DMS 273 (cell line): ENCODE measurements around the gene PACS1.
"Not testable (repeated sequence)": the region's sequence is repeated elsewhere in the genome, so short reads cannot be mapped to it uniquely, and the experiment has no call there.

Experiments
- DNase-seq: peaks from one replicate; lab custom pipeline; 2025; ENCODE audit not compliant: unreplicated experiment; lab: John Stamatoyannopoulos, UW

The PACS1 gene

DNA sequence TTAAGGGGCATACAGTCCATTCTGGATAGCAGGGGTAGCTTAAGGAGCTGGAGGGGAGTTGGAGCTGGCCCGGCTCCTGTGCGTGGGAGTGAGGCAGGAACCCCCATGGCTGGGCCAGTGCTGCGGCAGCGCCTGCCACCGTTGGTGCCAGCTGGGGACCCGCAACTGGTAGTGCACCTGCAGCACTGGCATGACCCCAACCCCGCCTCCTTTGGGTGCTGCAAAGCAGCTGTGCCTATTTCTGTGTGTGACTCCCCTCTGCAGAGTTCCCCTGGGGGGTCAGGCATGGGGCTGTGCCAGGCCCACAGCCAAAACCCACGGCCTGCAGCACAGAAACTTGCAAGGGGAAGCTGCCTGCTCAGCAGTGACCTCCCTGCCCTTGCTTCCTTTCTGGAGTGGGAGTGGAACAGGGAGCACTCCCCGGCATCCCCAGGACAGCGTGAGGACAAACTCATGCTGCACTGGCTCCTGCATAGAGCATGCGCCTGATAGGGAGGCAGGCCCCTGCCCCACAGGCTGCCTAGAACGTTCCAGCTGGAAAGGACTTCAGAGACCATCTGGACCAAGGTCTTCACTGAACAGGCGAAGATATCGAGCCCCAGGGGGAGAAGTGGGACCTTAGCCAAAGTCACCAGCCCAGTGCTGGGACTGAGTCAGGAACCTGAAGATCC, 172.2 kb downstream of the PACS1 start:
- peak; percentile 47 for DNase-seq

DNA sequence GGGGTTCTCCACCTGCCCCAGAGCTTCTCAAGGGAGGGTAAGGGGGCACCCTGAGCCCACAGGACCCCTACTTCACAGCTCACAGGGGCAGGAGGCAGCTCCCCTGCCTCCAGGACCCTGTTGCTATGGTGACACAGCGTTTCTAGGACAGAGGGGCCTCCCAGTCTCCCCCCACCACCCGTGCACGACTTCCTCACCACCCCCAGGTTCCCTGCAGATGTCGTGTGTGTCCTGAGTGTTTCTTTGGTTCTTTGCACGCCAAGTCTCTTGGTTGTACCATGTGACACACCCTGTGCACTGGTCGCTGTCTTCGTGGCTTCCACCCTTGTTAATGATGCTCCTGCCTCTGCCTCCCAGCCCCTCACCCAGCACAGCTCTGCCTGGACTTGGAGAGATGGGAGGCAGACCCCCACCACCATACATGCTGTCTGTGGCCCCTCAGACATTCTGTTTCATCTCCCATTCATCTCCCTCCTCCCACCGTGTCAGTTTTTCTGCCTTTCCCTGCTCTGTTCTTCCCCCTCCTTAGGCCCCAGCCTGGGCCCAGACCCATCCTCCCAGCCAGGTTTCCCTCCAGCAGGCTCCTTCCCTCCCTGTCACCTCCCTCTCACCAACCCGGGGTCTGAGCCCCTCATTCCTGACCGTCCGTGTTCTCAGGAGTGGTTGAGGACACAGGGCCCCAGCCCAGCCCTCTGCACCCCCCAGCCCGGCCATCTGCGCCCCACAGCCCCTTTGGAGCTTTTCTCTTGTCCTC, 173.9 kb downstream of the PACS1 start:
- DNase-seq = no peak

DNA sequence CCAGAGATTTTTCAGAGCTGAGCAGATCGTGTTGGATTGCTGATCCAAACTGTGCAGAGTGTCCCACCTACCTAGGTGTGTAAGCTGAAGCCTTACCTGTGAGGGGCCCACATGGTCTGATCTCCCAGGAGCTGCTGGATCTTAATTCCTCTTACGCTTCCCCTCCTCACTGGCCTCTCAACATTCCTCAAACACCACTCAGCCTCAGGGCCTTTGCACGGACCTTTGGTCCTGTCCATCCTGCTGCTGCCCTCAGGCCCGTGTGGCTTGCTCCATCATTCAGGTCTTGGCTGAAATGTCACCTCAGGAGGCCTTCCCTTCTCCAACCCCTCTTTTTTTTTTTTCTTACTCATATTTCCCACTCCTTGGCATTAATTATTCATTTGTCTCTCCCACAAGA, 177.2 kb downstream of the PACS1 start:
- DNase-seq = no peak

DNA sequence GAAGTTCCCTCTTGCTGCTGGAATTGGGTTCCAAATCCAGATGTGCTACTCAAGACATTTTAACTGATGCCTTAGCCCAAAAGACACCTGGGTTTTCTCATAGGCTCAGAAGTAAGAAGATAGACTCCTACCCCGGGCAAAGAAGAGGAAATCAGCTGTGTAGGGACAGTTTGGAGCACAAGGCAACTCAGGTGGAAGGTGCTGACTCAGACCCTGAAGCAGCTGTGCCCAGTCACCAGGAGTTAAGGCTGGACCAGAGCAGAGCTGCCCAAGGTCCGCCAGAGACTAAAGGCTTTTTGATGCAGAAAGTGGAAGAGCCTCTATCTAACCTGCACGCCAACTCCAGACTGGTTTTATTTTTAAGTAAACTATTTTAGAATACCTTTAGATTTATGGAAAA, 177.7 kb downstream of the PACS1 start:
- DNase-seq = no peak

DNA sequence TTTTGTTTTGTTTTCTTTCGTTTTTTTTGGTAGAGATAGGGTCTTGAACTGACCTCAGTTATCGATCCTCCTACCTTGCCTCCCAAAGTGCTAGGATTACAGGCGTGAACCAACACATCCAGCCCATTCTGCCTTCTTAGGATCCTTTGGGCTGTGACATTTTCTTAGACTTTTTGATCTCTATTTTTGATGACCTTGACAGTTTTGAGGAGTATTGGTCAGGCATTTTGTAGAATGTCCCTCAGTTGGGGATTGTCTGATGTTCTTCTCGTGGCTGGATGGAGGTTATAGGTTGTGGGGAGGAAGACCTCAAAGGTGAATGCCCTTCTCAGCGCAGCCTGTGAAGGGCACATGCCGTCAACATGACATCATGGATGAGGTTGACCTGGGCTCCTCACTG, 178.8 kb downstream of the PACS1 start:
- no peak for DNase-seq

DNA sequence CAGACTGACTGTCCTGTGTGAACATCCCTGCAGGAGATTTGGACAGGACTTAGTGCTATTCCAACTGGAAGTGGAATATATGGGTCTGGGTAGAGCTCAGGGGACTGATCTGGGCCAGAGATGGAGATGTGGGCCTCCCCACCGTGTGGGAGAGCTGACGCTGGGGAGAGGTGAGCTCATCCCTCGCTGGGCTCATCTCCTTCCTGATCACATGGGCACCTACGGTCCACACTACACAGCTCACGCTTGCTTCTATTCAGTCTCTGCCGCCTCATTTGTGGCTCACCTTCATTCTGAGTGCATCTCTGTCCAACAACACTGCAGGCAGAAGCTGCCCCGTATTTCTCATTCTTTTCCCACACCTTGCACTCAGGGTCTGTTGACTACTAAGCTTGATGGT, 181.7 kb downstream of the PACS1 start:
- DNase-seq = no peak

DNA sequence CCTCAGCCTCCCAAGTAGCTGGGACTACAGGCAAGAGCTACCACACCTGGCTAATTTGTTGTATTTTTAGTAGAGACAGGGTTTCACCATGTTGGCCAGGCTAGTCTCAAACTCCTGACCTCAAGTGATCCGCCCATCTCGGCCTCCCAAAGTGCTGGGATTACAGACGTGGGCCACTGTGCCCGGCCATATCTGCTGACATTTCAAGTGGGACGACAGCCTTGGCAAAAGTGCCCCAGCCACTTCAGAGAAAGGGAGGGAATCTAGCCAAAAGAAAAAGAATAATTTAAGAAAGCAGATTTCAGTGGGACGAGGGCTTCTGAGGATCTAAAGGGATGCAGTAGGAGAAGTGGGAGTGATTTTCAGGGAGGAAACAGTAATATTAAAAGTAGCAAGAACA, 183.0 kb downstream of the PACS1 start:
- DNase-seq = not testable (repeated sequence)

DNA sequence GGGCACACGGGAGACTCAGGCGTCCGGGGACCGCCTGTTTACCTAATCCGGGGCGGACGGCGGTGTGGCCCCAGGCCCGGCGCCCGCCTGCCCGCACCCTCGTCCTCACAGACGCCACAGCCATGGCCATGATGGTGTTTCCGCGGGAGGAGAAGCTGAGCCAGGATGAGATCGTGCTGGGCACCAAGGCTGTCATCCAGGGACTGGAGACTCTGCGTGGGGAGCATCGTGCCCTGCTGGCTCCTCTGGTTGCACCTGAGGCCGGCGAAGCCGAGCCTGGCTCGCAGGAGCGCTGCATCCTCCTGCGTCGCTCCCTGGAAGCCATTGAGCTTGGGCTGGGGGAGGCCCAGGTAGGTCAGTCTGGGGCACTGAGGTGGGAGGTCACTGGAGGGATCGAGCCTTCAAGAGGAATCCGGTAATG, 188.4 kb downstream of the PACS1 start:
- no peak for DNase-seq

DNA sequence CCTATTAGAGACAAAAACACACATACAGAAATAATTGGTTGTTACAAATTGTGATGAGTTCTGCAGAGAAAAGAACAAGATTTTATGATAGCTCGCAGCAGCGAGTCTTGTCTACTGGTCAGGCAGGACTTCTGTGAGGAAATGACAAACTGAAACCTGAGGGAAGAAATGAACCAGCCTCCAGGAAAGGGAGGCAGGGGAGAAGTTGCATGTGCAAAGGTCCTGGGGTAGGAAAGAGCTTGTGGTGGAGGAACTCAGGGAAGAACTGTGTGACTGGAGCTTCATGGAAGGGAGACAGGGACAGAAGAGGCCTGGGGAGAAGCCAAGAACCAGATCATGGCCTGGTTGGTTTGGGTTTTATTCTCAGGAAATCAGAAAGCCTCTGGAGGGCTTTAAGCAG, 189.2 kb downstream of the PACS1 start:
- no peak for DNase-seq

DNA sequence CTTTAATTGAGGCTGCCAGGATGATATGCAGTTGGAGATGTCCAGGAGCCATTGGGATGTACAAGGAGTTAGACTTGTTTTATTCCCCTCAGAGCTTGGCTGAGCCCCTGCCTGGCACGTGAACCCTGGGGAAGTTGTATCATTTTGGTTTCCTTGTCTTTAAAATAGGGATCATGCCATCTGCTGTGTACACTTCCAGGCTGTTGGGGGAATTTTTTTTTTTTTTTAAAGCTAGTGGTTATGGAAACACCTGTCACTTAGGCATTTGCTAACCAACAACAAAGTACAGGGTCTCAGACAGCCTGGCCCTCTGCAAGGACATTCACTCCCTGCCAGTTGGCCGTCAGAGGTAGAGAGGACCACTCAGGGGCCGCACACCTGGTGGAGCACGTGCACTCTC, 189.9 kb downstream of the PACS1 start:
- DNase-seq = peak; percentile 64

DNA sequence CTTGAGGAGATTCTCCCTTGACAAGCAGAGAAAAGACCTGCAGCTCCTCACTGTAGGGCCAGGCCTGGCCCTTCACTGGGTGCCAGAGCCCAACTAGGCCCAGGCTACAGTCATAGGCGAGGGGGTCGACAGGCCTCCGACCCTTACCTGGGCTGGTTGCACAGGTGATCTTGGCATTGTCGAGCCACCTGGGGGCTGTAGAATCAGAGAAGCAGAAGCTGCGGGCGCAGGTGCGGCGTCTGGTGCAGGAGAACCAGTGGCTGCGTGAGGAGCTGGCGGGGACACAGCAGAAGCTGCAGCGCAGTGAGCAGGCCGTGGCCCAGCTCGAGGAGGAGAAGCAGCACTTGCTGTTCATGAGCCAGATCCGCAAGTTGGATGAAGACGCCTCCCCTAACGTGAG, 191.5 kb downstream of the PACS1 start:
- DNase-seq = no peak

DNA sequence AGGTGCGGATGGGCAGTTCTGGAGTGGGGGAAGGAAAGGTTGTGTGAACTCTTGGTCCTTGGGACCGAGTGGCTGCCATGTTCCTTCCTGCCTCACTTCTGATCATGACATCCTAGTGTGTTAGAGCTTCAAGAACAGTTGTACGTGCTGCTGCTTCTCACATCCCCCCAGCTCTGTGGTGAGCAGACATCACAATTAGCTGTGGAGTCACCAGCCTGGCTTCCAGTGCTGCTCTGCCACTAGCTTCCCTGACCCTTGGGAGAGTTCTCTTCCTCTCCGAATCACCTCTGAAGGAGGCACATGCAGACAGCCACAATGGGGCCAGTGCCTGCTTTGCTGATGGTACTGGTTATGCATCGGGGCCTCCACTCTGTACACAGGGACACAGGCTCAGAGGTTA, 192.1 kb downstream of the PACS1 start:
- DNase-seq = no peak

DNA sequence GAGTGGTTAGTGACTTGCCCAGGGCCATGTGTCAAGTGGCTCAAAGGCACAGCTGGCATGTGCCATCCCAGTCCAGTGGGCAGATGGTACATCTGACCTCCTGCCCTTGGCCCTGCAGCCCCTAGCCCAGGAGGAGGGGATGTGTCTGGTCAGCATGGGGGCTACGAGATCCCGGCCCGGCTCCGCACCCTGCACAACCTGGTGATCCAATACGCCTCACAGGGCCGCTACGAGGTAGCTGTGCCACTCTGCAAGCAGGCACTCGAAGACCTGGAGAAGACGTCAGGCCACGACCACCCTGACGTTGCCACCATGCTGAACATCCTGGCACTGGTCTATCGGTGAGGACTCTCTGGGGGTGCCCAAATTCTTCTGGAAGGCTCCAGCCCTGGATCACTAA, 192.6 kb downstream of the PACS1 start:
- no peak for DNase-seq

DNA sequence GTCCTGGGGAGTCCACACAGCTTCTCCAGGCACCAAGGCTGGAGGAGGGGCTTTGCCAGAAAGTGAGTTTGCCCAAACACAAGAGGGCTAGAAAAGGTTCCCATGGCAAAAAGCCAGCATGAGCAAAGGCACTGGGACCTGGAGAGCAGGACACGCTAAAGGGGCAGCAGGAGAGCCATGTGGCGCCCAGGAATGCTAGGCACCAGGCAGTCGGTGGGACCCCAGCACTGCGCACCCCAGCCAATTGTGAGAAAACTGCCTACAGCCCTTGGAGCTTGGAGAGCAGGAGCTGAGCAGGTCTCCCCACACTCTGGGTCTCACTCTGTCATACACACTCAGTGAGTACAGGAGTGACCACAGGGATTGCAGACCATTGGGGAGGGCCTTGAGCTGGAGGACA, 193.2 kb downstream of the PACS1 start:
- no peak for DNase-seq

DNA sequence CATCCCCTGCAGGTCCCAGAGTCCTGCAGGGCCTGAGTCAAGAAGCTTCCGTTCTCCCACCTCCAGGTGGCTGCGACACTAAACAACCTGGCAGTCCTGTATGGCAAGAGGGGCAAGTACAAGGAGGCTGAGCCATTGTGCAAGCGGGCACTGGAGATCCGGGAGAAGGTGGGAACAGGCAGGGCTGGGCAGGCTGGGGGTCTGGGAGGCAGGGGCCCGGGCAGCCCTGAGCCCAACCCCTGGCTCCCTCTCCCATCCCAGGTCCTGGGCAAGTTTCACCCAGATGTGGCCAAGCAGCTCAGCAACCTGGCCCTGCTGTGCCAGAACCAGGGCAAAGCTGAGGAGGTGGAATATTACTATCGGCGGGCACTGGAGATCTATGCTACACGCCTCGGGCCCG, 193.7 kb downstream of the PACS1 start:
- no peak for DNase-seq

DNA sequence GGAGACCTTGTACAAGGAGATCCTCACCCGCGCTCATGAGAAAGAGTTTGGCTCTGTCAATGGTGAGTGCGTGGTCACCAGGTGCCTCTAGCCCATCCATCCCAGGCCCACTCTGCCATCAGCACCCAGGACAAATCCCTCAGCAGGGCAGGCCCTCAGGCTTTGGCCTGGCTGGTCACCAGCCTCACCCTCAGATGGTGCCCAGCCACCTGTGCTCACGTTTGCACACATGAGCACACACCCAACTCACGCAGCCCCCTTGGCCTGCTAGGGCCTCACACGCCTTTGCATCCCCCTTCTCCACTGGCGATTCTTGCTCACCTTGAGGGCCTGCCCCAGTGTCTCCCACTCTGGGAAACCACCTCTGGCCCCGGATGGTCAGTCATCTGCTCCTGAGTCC, 194.3 kb downstream of the PACS1 start:
- no peak for DNase-seq

DNA sequence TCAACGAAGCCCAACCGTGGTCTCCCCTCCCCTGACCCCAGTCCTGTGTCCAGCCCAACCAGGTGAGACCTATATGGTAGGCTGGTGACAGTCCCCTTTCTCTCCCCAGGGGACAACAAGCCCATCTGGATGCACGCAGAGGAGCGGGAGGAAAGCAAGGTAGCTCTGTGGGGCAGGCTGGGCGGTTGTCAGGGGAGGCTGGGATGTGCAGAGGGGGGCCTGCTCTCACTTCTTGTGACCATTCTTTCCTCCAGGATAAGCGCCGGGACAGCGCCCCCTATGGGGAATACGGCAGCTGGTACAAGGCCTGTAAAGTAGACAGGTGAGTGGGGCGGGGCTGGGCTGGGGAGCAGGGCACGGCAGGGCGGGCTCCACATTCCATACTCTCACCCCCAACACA, 194.8 kb downstream of the PACS1 start:
- DNase-seq = peak; percentile 35

DNA sequence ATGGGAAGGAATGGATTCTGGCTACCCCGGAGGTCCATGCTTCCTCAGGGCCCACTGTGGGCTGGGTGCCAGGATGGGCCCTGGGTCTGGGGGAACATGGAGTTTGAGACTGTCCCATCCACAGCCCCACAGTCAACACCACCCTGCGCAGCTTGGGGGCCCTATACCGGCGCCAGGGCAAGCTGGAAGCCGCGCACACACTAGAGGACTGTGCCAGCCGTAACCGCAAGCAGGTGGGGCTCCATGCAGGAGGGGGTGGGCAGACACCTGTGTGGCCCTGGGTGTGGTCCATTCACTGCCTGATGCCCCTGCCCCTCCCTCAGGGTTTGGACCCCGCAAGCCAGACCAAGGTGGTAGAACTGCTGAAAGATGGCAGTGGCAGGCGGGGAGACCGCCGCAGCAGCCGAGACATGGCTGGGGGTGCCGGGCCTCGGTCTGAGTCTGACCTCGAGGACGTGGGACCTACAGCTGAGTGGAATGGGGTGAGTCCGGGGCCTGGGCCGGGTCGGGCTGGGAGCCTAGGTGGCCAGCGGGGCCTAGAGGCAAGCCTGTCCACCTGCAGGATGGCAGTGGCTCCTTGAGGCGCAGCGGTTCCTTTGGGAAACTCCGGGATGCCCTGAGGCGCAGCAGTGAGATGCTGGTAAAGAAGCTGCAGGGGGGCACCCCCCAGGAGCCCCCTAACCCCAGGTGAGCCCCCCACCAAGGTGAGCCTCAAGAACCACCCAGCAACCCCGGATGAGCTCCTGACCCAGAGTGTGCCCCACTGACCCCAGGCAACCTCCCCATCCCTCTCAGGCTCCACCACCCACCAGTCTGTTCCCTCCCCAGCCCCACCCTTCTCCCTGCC, 195.7 kb downstream of the PACS1 start:
- no peak for DNase-seq

DNA sequence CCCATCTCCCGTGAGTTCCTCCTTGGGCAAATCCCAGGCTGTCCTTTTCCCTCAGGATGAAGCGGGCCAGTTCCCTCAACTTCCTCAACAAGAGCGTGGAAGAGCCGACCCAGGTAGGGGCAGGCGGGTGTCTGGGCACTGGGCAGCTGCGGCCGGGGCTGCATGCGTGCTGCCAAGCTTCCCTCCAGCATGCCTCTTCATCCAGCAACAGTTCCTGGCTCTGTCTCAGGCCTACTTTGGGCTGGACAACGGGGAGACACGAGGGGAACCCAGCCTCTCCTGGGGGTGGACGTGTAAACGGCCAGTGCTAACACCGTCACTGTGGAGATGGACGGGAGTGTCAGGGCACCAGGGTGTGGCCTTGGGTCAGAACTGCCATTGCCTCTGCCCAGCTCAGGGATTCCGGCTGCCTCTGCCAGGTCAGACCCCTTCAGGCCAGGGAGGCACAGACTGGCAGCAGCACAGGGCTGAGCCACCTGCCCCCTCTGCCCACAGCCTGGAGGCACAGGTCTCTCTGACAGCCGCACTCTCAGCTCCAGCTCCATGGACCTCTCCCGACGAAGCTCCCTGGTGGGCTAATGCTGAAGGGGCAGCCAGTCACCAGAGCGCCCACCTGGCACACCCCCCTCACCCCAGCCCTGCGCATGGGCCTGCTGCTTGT, 196.4 kb downstream of the PACS1 start:
- no peak for DNase-seq

DNA sequence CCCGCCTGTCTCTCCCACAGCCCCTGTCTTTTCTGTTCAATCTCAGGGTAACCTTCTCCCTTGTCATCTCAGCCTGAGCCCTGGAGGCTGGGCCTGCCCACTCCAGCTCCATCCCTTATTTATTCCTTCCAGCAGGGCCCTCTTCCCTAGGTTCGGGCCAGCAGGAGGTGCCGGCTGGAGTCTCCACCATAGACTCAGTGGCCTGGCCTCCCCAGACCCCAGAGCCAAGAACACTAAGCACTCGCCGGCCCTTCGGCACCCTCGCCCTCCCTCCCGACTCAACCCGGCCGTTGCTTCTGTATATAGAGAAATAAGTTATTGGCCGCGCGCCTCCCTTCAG, 196.9 kb downstream of the PACS1 start:
- DNase-seq = no peak

DNA sequence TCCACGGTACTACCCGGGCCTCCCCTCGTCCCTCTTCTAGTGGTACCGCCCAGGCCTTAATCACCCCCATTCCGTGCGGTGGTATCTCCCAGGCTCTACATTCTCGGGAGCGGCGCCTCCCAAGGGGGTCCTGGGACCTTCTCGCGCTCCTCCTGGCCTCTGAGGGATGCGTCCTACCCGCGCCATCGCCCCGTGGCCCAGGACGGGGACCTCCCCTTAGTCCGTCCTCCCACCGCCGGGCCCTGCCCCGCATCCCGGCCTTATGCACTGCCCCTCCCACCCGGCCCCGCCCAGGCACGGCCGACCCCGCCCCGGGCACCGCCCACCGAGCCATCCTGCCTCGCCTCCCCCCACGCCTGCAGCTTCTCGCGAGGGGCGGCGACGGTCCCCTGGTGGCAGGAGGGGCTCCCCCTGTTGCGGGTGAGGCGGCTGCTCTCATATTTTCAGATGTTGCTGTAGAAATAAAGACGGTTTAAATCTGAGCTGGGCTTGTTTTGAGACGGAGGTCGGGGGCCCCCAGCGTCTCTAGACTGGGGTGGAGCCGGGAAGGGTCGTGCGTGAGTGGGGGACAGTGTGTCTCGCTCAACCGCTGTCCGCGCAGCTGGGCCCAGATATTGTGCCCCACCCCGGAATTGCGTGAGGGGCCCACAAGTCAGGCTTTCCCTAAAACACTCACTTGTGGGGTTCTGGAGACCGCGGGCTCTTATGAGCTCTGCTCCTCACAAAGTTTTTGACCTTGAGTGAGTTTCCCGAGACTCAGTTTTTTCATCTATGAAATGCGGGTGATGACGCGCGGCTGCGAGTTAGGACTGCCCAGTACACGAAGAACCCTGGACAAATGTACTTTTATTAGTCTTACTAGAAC, 197.5 kb downstream of the PACS1 start:
- peak; percentile 86 for DNase-seq
